CD4-positive, CD25-positive, alpha-beta regulatory T cell (primary cell): ENCODE measurements around the gene NME2. TPM values are rescaled to one million over a fixed set of nuclear protein-coding genes. Genes with fewer than 3 reads are reported as not detected.

Source experiments
- ATAC-seq, 2 donors: fragments of 150-1000 bp; cut with Tn5 transposase; one replicate each; pipeline ENCODE4 v1.10.0; 2021; ENCODE audit warnings: low read depth in 2 of 2, moderate number of reproducible peaks in 2 of 2, moderate library complexity in 1 of 2
- DNase-seq, 3 donors: peaks; one replicate each; pipeline versions ENCODE4 v3.0.0 to v3.0.0-alpha.2; 2012 to 2022; ENCODE audit warnings: mixed read lengths in 1 of 3
- H3K27ac ChIP-seq: one replicate; pipeline ENCODE4 v1.7.0; 2013; ENCODE audit warnings: mild to moderate bottlenecking, low read length; ENCODE audit not compliant: insufficient read depth, poor library complexity, severe bottlenecking
- H3K27me3 ChIP-seq: one replicate; pipeline ENCODE4 v1.7.0; 2013; ENCODE audit warnings: low read length; ENCODE audit not compliant: control insufficient read depth, insufficient read depth
- H3K36me3 ChIP-seq: one replicate; pipeline ENCODE4 v1.7.0; 2013; ENCODE audit warnings: mild to moderate bottlenecking, low read length, moderate library complexity; ENCODE audit not compliant: control insufficient read depth, insufficient read depth
- H3K4me1 ChIP-seq: 2 replicates; pipeline ENCODE4 v1.7.0; 2013; ENCODE audit warnings: mild to moderate bottlenecking, low read length; ENCODE audit not compliant: insufficient read depth, control insufficient read depth, poor library complexity, severe bottlenecking
- H3K4me3 ChIP-seq: one replicate; pipeline ENCODE4 v1.7.0; 2013; ENCODE audit warnings: low read depth, mild to moderate bottlenecking, low read length, moderate library complexity
- H3K9me3 ChIP-seq, 2 experiments: 1 replicate in 1 of 2; 2 replicates in 1 of 2; pipeline ENCODE4 v1.7.0; 2013; ENCODE audit warnings: low read length in 2 of 2, mild to moderate bottlenecking in 1 of 2, moderate library complexity in 1 of 2; ENCODE audit not compliant: control insufficient read depth in 2 of 2
- H3K27ac Mint-ChIP-seq, 3 donors: one replicate each; pipeline ENCODE4 v1.8.0; 2020 to 2022; ENCODE audit warnings: mild to moderate bottlenecking in 3 of 3, mixed read lengths in 3 of 3, moderate library complexity in 2 of 3
- H3K27me3 Mint-ChIP-seq: one replicate; pipeline ENCODE4 v1.8.0; 2022; ENCODE audit warnings: mild to moderate bottlenecking, mixed read lengths
- H3K36me3 Mint-ChIP-seq: one replicate; pipeline ENCODE4 v1.8.0; 2020; ENCODE audit warnings: mixed read lengths
- H3K4me1 Mint-ChIP-seq, 4 donors: one replicate each; pipeline ENCODE4 v1.8.0; 2020 to 2022; ENCODE audit warnings: mixed read lengths in 4 of 4, mild to moderate bottlenecking in 1 of 4
- H3K4me3 Mint-ChIP-seq, 4 donors: one replicate each; pipeline ENCODE4 v1.8.0; 2020 to 2022; ENCODE audit warnings: mild to moderate bottlenecking in 4 of 4, mixed read lengths in 4 of 4, moderate library complexity in 3 of 4
- H3K9me3 Mint-ChIP-seq, 7 donors: one replicate each; pipeline ENCODE4 v1.8.0; 2020 to 2022; ENCODE audit warnings: mixed read lengths in 7 of 7, mild to moderate bottlenecking in 3 of 7, moderate library complexity in 2 of 7
- polyA plus RNA-seq, 4 donors: library from polyadenylated mRNA; unstranded; fragments of 300-500 nt; fragmentation: Illumina TruSeq; gene quantifications; one replicate each; pipeline ENCODE4 v1.2.3, GENCODE V29; 2021
- total RNA-seq: library from RNA; stranded (reverse); gene quantifications from one replicate; pipeline ENCODE4 v1.2.3, GENCODE V29; 2022

NME2 gene
- total RNA-seq (167 TPM), polyA plus RNA-seq (100 to 1,000 TPM; 304 to 341 (median 328) TPM)

GRCh38 chr17:51166198-51166986 lies at the start of gene NME2:
Gene NME2, plus strand, starts transcription at chr17:51166411. Its CDS starts 420 bp downstream, at chr17:51166831.
- peaks cover 20% of the 10 kb centered on the region for H3K36me3 ChIP-seq
- peak within 1 kb of the TSS; percentile 83 for H3K27ac ChIP-seq
- H3K4me1 ChIP-seq, result peaks cover 7% of the 10 kb centered on the region
- no peaks in the 10 kb centered on the region for H3K9me3 ChIP-seq
- Mint-ChIP-seq H3K27ac (peak within 1 kb of the TSS; percentile 98 to 99 (median 99)), H3K4me1 (peaks cover 5 to 39% (median 20%) of the 10 kb centered on the region in 4 donors), H3K4me3 (peak within 1 kb of the TSS; percentile 91 to 98 (median 94)), H3K27me3 (no peaks in the 10 kb centered on the region), H3K36me3 (peaks cover 27% of the 10 kb centered on the region), H3K9me3 (no peaks in the 10 kb centered on the region)
- DNase-seq, result peak; percentile 58 to 82 (median 65)
- H3K4me3 ChIP-seq, result peak within 1 kb of the TSS; percentile 75
- ATAC-seq, result peak; percentile 76 to 77
- H3K27me3 ChIP-seq, result no peaks in the 10 kb centered on the region

GRCh38 chr17:51118330-51119195 lies 47.6 kb upstream of the NME2 start:
- Histone ChIP-seq H3K4me1 (peaks cover 47% of the 10 kb centered on the region), H3K4me3 (peak overlapping the region; percentile 97), H3K9me3 (no peaks in the 10 kb centered on the region), H3K27me3 (no peaks in the 10 kb centered on the region), H3K27ac (peak overlapping the region; percentile 93), H3K36me3 (no peaks in the 10 kb centered on the region)
- Mint-ChIP-seq H3K27me3 (no peaks in the 10 kb centered on the region), H3K9me3 (peaks cover 0 to 1% (median 0%) of the 10 kb centered on the region in 7 donors), H3K4me1 (peaks cover 31 to 70% (median 52%) of the 10 kb centered on the region in 4 donors), H3K36me3 (peaks cover 4% of the 10 kb centered on the region), H3K27ac (peak overlapping the region; percentile 43 to 98 (median 97)), H3K4me3 (peak overlapping the region; percentile 94 to 100 (median 98))
- no peak for ATAC-seq
- DNase-seq, result peak in 1 of 3 donors; percentile 11

- H3K36me3 ChIP-seq, result no peaks in the 10 kb centered on the region
- peak; percentile 24 to 53 (median 33) for DNase-seq
- H3K4me3 ChIP-seq, result peak overlapping the region; percentile 97
- H3K9me3 ChIP-seq, result no peaks in the 10 kb centered on the region
- H3K4me3 Mint-ChIP-seq, result peak overlapping the region; percentile 94 to 100 (median 98)
- H3K27ac Mint-ChIP-seq, result peak overlapping the region; percentile 95 to 98 (median 97)
- no peak for ATAC-seq
- H3K27me3 Mint-ChIP-seq, result no peaks in the 10 kb centered on the region
- no peaks in the 10 kb centered on the region for H3K27me3 ChIP-seq
- H3K36me3 Mint-ChIP-seq, result peaks cover 4% of the 10 kb centered on the region
- H3K27ac ChIP-seq, result peak overlapping the region; percentile 93
- H3K9me3 Mint-ChIP-seq, result peaks cover 0 to 1% (median 0%) of the 10 kb centered on the region in 7 donors
- peaks cover 47% of the 10 kb centered on the region for H3K4me1 ChIP-seq
- peaks cover 31 to 68% (median 52%) of the 10 kb centered on the region in 4 donors for H3K4me1 Mint-ChIP-seq
Observed at GRCh38 chr17:51119415-51120356, 46.5 kb upstream of the NME2 start.

GRCh38 chr17:51120357-51120738 lies 45.9 kb upstream of the NME2 start:
- peak; percentile 37 to 44 for ATAC-seq
- Mint-ChIP-seq H3K4me3 (peak overlapping the region; percentile 94 to 100 (median 96)), H3K27ac (peak overlapping the region; percentile 38 to 98 (median 97)), H3K4me1 (peaks cover 31 to 62% (median 49%) of the 10 kb centered on the region in 4 donors), H3K36me3 (peaks cover 4% of the 10 kb centered on the region), H3K9me3 (peaks cover 0 to 1% (median 0%) of the 10 kb centered on the region in 7 donors), H3K27me3 (no peaks in the 10 kb centered on the region)
- peak in 1 of 3 donors; percentile 70 for DNase-seq
- peak overlapping the region; percentile 93 for H3K27ac ChIP-seq
- peak overlapping the region; percentile 73 for H3K4me3 ChIP-seq
- H3K36me3 ChIP-seq, result no peaks in the 10 kb centered on the region
- H3K9me3 ChIP-seq, result no peaks in the 10 kb centered on the region
- no peaks in the 10 kb centered on the region for H3K27me3 ChIP-seq
- peaks cover 43% of the 10 kb centered on the region for H3K4me1 ChIP-seq

GRCh38 chr17:51120739-51121619 lies 45.2 kb upstream of the NME2 start, which contains the start of gene SPAG9:
Gene SPAG9, minus strand, starts transcription at chr17:51120868. Its CDS starts 212 bp downstream, at chr17:51120656.
- Histone ChIP-seq H3K36me3 (no peaks in the 10 kb centered on the region), H3K27me3 (no peaks in the 10 kb centered on the region), H3K9me3 (no peaks in the 10 kb centered on the region), H3K4me1 (peaks cover 42% of the 10 kb centered on the region), H3K4me3 (peak within 1 kb of the TSS; percentile 97), H3K27ac (peak within 1 kb of the TSS; percentile 93)
- H3K27me3 Mint-ChIP-seq, result no peaks in the 10 kb centered on the region
- H3K4me1 Mint-ChIP-seq, result peaks cover 28 to 55% (median 46%) of the 10 kb centered on the region in 4 donors
- peak within 1 kb of the TSS; percentile 96 to 100 (median 98) for H3K4me3 Mint-ChIP-seq
- peak within 1 kb of the TSS; percentile 97 to 99 (median 97) for H3K27ac Mint-ChIP-seq
- ATAC-seq (peak; percentile 83), DNase-seq (peak; percentile 89 to 92 (median 91))
- H3K9me3 Mint-ChIP-seq, result peaks cover 0 to 1% (median 0%) of the 10 kb centered on the region in 7 donors
- peaks cover 4% of the 10 kb centered on the region for H3K36me3 Mint-ChIP-seq

- ATAC-seq, result peak; percentile 2 to 4
- H3K36me3 ChIP-seq, result no peaks in the 10 kb centered on the region
- H3K27me3 ChIP-seq, result no peaks in the 10 kb centered on the region
- H3K4me1 ChIP-seq, result peaks cover 36% of the 10 kb centered on the region
- Mint-ChIP-seq H3K36me3 (peaks cover 4% of the 10 kb centered on the region), H3K9me3 (peaks cover 0 to 1% (median 0%) of the 10 kb centered on the region in 7 donors), H3K27ac (peak overlapping the region; percentile 97 to 99 (median 97)), H3K4me1 (peaks cover 26 to 47% (median 39%) of the 10 kb centered on the region in 4 donors), H3K4me3 (peak overlapping the region; percentile 96 to 100 (median 98)), H3K27me3 (no peaks in the 10 kb centered on the region)
- peak; percentile 10 to 67 (median 65) for DNase-seq
- peak overlapping the region; percentile 85 for H3K4me3 ChIP-seq
- peak overlapping the region; percentile 93 for H3K27ac ChIP-seq
- no peaks in the 10 kb centered on the region for H3K9me3 ChIP-seq
Observed at GRCh38 chr17:51121620-51122472, 44.4 kb upstream of the NME2 start.
